Activated CD4-positive, alpha-beta T cell treated with anti-CD3 and anti-CD28 coated beads, Interleukin-2, amount 50 U/mL, for 48 hours (primary cell): Measurements from ENCODE around the gene ZNF644.
"Not testable (repeated sequence)": the region's sequence is repeated elsewhere in the genome, so short reads cannot be mapped to it uniquely, and the experiment has no call there.

ENCODE experiments used
- DNase-seq, 2 experiments: peaks; one replicate each; pipeline ENCODE4 v3.0.0-alpha.2; 2020

The ZNF644 gene

DNA sequence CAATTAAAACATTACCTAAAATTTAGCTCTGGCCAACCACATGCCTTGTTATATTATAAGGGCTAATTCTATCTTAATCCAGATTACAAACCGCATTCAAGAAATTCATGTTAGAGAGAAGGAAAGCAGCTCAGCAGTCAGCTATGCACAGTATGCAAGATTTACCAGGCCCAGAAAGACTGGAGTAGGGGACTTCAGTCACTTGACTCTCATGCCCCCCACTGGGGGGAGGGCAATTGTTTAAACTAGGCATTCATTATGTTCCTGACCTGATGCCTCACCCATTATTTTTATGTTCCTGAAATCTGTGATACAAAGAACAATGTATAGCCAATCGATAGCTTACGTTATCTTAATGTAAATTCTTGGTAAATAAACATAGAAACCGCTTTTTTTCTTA lies 96.9 kb downstream of the ZNF644 start:
- no peak for DNase-seq

DNA sequence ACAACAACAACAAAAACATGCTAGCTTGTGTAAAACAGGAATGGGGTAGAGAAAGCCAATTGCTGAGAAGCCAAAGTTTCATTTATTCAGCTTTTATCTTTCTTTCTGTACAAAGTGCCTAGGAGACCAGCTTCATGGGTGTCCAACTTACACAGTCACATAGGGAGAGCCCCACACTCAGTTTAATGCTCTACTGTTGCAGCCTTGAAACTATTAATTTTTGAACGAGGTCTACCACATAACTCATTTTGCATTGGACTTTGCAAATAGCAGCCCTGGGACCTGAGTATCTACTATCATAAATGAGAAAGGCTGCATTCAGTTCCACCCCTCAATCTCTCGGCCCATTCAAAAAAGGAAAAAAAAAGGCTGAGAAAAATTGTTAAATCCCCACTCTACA lies 98.8 kb downstream of the ZNF644 start:
- DNase-seq: no peak

DNA sequence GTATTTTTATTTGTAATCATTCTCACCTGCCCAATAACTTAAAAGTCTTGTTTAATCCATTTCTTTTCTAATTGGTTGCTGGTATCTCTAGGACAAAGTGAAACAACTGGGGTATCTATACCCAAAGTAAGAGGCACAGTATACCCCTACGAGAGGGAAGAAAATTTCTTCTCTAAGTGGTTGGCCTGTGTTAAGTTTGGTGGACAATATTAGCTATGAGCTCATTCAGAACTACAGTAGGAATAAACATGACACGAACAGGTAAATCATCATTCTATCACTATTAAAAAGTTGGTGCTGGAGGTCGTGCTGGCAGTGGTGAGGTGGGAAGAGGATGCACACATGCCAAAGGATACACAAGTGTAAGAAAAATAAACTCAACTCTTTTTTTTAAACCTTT lies 99.6 kb downstream of the ZNF644 start:
- no peak for DNase-seq

DNA sequence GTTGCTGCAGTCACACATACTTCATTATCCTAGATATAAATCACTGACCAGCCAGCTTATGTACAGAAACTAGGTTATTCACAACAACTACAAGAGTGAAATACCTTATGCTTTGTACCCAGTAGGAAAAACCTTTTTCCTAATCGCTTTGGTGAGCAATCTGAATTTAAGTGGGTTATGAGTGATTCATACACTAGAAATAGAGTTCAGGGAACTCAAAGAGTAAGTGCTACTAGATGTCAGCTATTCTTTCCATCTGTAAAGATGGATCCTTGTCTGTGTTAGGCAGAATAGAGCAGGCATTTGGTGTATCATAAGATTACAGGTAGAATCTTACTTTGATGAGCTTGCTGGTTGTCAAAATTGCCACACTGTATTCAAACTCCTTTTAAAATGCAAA lies 101.9 kb downstream of the ZNF644 start:
- no peak for DNase-seq

DNA sequence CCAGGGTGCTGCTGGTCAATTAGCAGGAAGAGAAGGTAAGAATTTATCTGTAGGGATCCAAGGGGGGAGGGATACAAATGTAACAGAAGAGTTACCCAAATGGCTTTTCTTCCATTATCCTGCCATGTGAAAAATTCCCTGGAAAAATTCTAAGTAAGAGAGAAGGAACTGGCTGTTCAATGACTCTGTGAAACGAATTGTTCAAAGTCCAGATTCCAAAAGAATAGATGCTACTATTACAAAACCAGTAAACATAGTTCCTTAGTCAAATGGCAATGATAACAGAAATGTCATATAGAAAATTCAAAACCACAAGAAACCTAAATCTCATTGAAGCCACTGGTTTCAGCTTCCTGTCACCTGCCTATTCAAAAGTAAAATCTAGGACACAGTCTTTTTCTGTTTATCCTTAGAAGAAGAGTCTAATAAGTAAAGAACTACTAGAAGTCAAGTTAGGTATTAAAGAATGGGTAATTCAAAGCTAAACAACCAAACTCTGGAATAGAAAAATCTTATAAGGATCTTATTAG lies 102.6 kb downstream of the ZNF644 start:
- DNase-seq: no peak

DNA sequence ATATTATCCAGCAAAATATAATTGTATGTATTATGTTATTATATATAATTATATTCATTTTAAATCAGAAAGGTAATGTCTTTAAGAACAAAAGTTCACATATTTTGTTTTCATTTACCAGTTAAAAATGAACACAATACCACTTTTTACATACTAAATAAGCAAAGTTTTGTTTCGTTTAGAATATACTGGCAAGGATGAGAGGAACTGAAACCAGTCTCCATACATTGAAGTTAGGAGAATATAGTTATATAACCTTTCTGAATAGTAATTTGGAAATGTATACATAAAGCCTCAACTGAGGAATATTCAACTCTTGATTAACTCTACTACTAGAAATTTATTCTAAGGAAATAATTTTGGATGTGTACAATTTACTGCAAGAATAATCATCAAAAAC lies 110.5 kb downstream of the ZNF644 start:
- DNase-seq: no peak

DNA sequence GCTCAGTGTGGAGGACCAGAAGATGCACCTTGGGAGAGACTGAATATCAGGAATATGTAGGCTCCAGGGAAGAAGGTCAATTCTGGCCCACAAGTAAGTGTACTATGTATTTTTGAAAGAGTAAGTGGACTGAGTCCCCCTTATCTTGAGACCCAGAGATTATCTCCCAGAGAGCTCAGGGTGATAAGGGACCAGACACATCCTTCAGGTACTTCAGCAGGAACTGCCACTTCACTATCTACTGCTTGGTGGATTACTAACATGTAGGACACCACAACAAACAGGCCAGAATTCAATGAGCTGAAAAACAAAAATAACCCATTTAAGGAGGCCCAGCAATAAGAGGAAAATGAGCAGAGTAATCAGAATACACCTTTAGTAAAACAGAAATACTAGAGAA lies 119.2 kb downstream of the ZNF644 start:
- no peak for DNase-seq

DNA sequence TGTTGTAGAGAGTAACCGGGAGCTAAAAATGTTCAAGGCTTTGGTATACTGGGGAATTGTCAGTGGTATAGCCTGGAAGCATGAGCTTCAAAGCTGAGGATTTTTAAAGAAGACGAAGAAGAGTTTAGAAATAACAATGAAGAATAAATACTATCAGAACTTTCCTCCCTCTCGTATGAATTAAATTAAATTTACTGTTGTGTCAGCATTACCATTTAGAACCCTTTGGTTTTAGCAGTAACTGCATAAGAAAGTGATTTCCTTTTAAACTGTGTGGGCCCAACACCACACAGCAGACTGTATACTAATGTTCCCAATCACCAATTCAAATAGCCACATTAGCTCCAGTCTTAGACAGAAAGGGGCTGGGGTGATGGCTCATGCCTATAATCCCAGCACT lies 122.6 kb downstream of the ZNF644 start:
- DNase-seq: no peak

DNA sequence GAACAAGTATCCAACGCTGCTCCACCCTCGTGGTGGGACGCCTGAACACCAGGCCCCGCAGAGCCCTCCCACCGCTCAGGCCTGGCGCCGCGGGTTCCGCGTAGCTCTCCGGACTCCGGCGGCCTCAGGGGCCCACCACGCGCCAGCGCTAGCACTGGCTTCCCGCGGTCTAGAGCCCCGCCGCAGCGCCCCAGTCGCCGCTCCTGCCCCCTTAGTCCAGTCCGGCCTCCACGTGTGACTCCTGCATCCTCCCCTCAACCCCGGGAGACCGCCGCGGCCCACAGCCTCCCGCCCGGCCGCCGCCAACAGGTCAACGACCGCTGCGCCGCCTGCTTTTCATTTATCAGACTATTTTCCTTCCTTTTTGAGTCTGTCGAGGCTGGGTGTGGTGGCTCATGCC lies 128.2 kb downstream of the ZNF644 start:
- DNase-seq: not testable (repeated sequence)

DNA sequence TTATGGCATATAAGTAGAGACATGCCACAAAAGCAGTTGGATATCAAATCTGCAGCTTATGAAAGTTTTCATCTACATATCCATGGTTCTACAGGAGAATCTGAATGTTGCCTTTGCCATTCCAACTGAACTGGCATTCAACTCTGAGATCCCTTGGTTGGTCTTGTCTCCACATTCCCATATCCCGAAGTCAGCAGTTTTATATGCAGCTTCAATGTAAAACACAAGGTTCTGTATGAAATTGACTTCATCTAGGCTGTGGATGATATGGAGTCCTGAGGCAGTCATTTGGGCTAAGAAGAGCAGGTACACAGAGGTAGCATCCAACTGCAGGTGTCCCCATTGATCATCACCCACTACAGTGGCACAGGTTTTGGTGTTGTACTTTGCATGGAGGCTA lies 129.0 kb downstream of the ZNF644 start:
- not testable (repeated sequence) for DNase-seq

DNA sequence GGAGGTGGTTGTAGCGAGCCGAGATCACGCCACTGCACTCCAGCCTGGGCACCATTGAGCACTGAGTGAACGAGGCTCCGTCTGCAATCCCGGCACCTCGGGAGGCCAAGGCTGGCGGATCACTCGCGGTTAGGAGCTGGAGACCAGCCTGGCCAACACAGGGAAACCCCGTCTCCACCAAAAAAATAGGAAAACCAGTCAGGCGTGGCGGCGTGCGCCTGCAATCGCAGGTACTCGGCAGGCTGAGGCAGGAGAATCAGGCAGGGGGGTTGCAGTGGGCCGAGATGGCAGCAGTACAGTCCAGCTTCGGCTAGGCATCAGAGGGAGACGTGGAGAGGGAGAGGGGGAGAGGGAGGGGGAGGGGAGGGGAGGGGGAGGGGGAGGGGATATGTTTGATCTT lies 129.6 kb downstream of the ZNF644 start:
- DNase-seq: not testable (repeated sequence)

DNA sequence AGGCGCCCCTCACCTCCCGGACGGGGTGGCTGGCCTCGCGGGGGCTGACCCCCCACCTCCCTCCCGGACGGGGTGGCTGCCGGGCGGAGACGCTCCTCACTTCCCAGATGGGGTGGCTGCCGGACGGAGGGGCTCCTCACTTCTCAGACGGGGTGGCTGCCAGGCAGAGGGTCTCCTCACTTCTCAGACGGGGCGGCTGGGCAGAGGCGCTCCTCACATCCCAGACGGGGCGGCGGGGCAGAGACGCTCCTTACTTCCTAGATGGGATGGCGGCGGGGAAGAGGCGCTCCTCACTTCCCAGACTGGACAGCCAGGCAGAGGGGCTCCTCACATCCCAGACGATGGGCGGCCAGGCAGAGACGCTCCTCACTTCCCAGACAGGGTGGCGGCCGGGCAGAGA lies 130.1 kb downstream of the ZNF644 start:
- DNase-seq: not testable (repeated sequence)

DNA sequence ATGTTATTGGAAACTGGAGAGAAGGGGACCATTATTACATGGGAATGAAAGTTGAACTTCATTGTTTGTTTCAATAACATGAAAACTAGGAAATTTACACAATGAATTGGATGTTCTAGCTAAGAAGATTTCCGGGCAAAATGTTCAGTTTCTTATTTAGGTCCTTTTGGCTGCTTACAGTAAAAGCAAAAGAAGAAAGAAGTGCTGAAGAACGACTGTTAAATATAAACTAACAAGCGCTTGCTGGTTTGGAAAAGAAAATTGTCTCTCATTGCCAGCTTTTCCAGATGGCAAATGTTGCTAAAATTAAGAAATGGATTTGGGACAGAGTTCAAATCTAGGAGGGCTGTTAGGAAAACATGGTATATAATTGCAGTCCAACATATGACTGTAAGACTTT lies 139.6 kb downstream of the ZNF644 start:
- DNase-seq: no peak

DNA sequence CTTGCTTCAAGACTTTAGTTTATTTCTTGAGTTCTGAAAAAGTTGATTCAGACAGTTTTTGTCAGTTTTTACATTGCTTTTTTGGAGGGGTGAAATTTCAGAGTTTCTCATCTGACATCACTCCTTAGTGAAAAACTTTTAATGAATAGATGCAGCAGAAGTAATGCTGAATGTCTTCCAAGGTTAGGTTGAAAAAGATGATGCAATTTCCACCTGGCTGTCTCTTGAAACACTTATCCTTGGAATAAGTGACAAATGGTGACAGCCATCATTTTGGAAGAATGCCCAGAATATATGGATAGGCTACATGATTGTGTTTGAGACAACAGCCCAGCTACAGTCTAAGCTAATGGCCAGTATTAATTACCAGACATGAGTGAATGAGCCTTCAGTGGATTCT lies 140.8 kb downstream of the ZNF644 start:
- no peak for DNase-seq

DNA sequence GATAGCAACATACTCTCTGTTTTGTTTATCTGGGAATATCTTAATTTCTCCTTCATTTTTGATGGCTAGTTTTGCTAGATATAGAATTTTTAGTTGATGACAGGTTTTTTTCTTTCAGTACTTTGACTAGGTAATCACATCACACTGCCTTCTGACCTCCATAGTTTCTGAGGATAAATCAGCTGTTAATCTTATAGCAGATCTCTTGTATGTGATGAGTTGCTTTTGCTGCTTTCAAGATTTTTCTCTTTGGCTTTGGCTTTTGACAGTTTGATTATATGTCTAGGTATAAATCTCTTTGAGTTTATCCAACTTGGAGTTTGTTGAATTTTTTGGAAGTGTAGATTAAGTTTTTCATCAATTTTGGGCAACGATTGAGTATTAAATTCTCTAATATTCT lies 142.6 kb downstream of the ZNF644 start:
- DNase-seq: no peak

DNA sequence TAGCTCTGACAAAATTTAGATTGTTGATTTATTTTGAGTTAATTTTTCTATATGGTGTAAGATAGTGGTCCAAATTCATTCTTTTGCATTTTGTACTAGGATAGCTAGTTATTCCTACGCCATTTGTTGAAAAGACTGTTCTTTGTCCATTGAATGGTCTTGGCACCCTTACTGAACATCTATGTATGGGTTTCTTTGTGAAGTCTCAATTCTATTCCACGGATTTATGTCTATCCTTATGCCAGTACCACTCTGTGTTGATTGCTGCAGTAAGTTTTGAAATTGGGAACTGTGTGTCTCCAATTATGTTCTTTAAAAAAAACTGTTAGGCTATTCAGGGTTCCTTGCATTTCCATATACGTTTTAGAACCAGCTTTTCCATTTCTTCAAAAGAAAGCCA lies 145.7 kb downstream of the ZNF644 start:
- DNase-seq: no peak
